HepG2 (cell line): ENCODE data around the gene PMEL. TPM values are rescaled to one million over a fixed set of nuclear protein-coding genes. Genes with fewer than 3 reads are reported as not detected.

ENCODE experiments used
- ATAC-seq: fragments of 200-7000 bp; cut with Tn5 transposase; 3 replicates; pipeline ENCODE4 v1.9.1; 2020; ENCODE audit warnings: mild to moderate bottlenecking, moderate library complexity
- BruUV-seq: library from RNA; stranded (reverse); fragments of 400-500 nt; replicated peaks from 2 replicates; lab custom pipeline; 2021; lab: Mats Ljungman, UMichigan
- CTCF ChIA-PET: fragments of 300-600 bp; formaldehyde crosslinking; extraction: SDS; loops from one replicate; lab custom pipeline; 2021; ENCODE audit warnings: low total read pairs, inconsistent platforms, low intra/inter-chr PET ratio; lab: Yijun Ruan, JAX
- POLR2A ChIA-PET: fragments of 350-600 bp; sonication (Branson Sonifier 250); formaldehyde crosslinking; loops from one replicate; lab custom pipeline; 2020; ENCODE audit warnings: antibody characterized with exemption, inconsistent platforms; lab: Yijun Ruan, JAX
- DNase-seq: peaks from one replicate; pipeline ENCODE4 v3.0.0-alpha.2; 2015; ENCODE audit warnings: low spot score
- FAIRE-seq: peaks from 3 replicates; lab custom pipeline; 2011; peaks lifted over from hg19 to GRCh38; lab: Jason Lieb, UNC
- H2AFZ ChIP-seq: one replicate; pipeline ENCODE4 v1.6.1; 2011; ENCODE audit warnings: low read length, inconsistent platforms
- H3K27ac ChIP-seq: fragments of 300-600 bp; 3 replicates; pipeline ENCODE4 v1.8.0; 2011; ENCODE audit warnings: mixed run types, mild to moderate bottlenecking, mixed read lengths, low read length, inconsistent platforms; ENCODE audit not compliant: insufficient read depth; ENCODE audit errors: extremely low read length
- H3K27me3 ChIP-seq, 2 experiments: fragments of 200-600 bp in 1 of 2; 2 replicates in 1 of 2; 3 replicates in 1 of 2; pipeline versions ENCODE4 v1.6.0 to v1.8.0; 2011; ENCODE audit warnings: low read length in 2 of 2, mild to moderate bottlenecking in 2 of 2, moderate library complexity in 2 of 2, inconsistent platforms in 1 of 2; ENCODE audit not compliant: insufficient read depth in 2 of 2, control insufficient read depth in 1 of 2
- H3K36me3 ChIP-seq, 2 experiments: fragments of 200-600 bp in 1 of 2; replicated peaks in 1 of 2; 2 replicates in 1 of 2; 3 replicates in 1 of 2; pipeline versions ENCODE4 v1.5.1 to v1.8.0; 2011; ENCODE audit warnings: low read length in 2 of 2, inconsistent platforms in 1 of 2; ENCODE audit not compliant: insufficient read depth in 2 of 2, control insufficient read depth in 1 of 2
- H3K4me1 ChIP-seq: 2 replicates; pipeline ENCODE4 v1.5.1; 2012; ENCODE audit warnings: low read length, inconsistent platforms; ENCODE audit not compliant: insufficient read depth
- H3K4me2 ChIP-seq: 2 replicates; pipeline ENCODE4 v1.6.0; 2011; ENCODE audit warnings: low read depth, low read length, inconsistent platforms
- H3K4me3 ChIP-seq, 3 experiments: fragments of 200-600 bp in 1 of 3; sonication (generic), shearing (Covaris generic) in 1 of 3; replicated peaks in 1 of 3; 2 replicates each; pipeline ENCODE4 v1.5.1; 2011 to 2016; ENCODE audit warnings: low read length in 3 of 3, inconsistent platforms in 2 of 3, low read depth in 2 of 3, mild to moderate bottlenecking in 2 of 3, control low read depth in 1 of 3, mixed read lengths in 1 of 3; ENCODE audit not compliant: insufficient read depth in 1 of 3
- H3K79me2 ChIP-seq: one replicate; pipeline ENCODE4 v1.6.1; 2011; ENCODE audit warnings: low read length, inconsistent platforms; ENCODE audit not compliant: insufficient read depth
- H3K9ac ChIP-seq: 2 replicates; pipeline ENCODE4 v1.6.0; 2011; ENCODE audit warnings: mild to moderate bottlenecking, low read depth, low read length, inconsistent platforms; ENCODE audit not compliant: insufficient read depth
- H3K9me3 ChIP-seq: 2 replicates; pipeline ENCODE4 v1.5.1; 2012; ENCODE audit warnings: mild to moderate bottlenecking, low read length
- H4K20me1 ChIP-seq: 2 replicates; pipeline ENCODE4 v1.6.0; 2011; ENCODE audit warnings: inconsistent platforms, mild to moderate bottlenecking, low read length, moderate library complexity; ENCODE audit not compliant: insufficient read depth
- CSRNP1 ChIP-seq: sonication (generic); formaldehyde crosslinking; IDR thresholded peaks from 2 replicates; pipeline ENCODE4 v1.8.1; 2023; ENCODE audit warnings: mild to moderate bottlenecking, missing genetic modification reagents
- HNRNPL ChIP-seq: fragments of 200-400 bp; formaldehyde crosslinking; IDR thresholded peaks from 2 replicates; pipeline ENCODE4 v1.6.1; 2017; ENCODE audit warnings: mild to moderate bottlenecking, low read depth, low read length
- THAP9 ChIP-seq: sonication (generic); formaldehyde crosslinking; IDR thresholded peaks from 2 replicates; pipeline ENCODE4; 2020; ENCODE audit warnings: missing genetic modification reagents, mild to moderate bottlenecking, borderline replicate concordance
- TRAFD1 ChIP-seq: sonication (generic); formaldehyde crosslinking; IDR thresholded peaks from 2 replicates; pipeline ENCODE4 v1.5.1; 2020; ENCODE audit warnings: missing genetic modification reagents, mild to moderate bottlenecking, borderline replicate concordance
- ZBTB7B ChIP-seq: sonication (generic); formaldehyde crosslinking; IDR thresholded peaks from 2 replicates; pipeline ENCODE4 v1.4.0; 2020; ENCODE audit warnings: missing genetic modification reagents
- ZFP1 ChIP-seq: IDR thresholded peaks from 2 replicates; pipeline ENCODE4 v1.6.1; 2016
- ZNF251 ChIP-seq: sonication (generic); formaldehyde crosslinking; IDR thresholded peaks from 2 replicates; pipeline ENCODE4 v1.9.0; 2021; ENCODE audit warnings: mild to moderate bottlenecking, missing genetic modification reagents
- ZSCAN29 ChIP-seq: sonication (generic); formaldehyde crosslinking; conservative IDR thresholded peaks from 2 replicates; pipeline ENCODE4 v1.4.0; 2020; ENCODE audit warnings: mild to moderate bottlenecking, missing genetic modification reagents
- WGBS: methylation state at CpG from one replicate; pipeline ENCODE4 v1.1.6; 2017; ENCODE audit warnings: low lambda C conversion rate; 5-methylcytosine and 5-hydroxymethylcytosine counted together
- in situ Hi-C: cut with HindIII; loops from 2 replicates; pipeline ENCODE4 v1.10.0; 2017; ENCODE audit warnings: low pct_unique_long_range_greater_than_20kb; ENCODE audit not compliant: extremely low pct_ligation_motif_present
- intact Hi-C: fragments of 100-400 bp; cut with micrococcal nuclease; formaldehyde crosslinking; loops from one replicate; pipeline ENCODE4 v1.10.0; 2022; ENCODE audit not compliant: unreplicated experiment
- polyA plus RNA-seq, 8 experiments: library from polyadenylated mRNA; depleted of rRNA in 3 of 8; stranded (reverse) in 7 of 8; unstranded in 1 of 8; fragments of >200 nt; fragmentation: Illumina TruSeq in 4 of 8; extraction: Trizol in 4 of 8; gene quantifications; 2 replicates each; pipeline versions ENCODE4 v1.2.1 to v1.2.3, GENCODE V29; 2011 to 2016; ENCODE audit warnings: low read depth in 4 of 8, missing spikeins in 1 of 8, mixed read lengths in 1 of 8; ENCODE audit not compliant: insufficient read depth in 1 of 8
- total RNA-seq, 5 experiments: library from RNA; depleted of rRNA; stranded (reverse); fragments of >200 nt; fragmentation: Illumina TruSeq; extraction: Trizol; gene quantifications; 2 replicates each; pipeline ENCODE4 v1.2.3, GENCODE V29; 2016; ENCODE audit warnings: low read depth in 1 of 5
- TF ChIP-seq, protein P1 (sequence below): IDR thresholded peaks from 2 replicates; pipeline ENCODE4 v1.6.1; 2016; ENCODE audit warnings: low read depth, borderline replicate concordance
- TF ChIP-seq, protein P2 (sequence below), 2 experiments: sonication (generic) in 1 of 2; formaldehyde crosslinking in 1 of 2; IDR thresholded peaks; 2 replicates each; pipeline versions ENCODE4 v1.5.1 to v1.6.1; 2011 to 2020; ENCODE audit warnings: borderline replicate concordance in 1 of 2, low read depth in 1 of 2, low read length in 1 of 2, mild to moderate bottlenecking in 1 of 2, missing genetic modification reagents in 1 of 2, moderate library complexity in 1 of 2

The PMEL gene
- total and polyA plus RNA-seq, 2 of the 13 experiments (the other 11 are each of a cell fraction or from before 2014, with no cell fraction given), result 0.49 to 3.3 TPM

GRCh38 chr12:55965240-55965639 lies 602 bp downstream of the PMEL start (continued):
- TF ChIP-seq, protein P1, sequence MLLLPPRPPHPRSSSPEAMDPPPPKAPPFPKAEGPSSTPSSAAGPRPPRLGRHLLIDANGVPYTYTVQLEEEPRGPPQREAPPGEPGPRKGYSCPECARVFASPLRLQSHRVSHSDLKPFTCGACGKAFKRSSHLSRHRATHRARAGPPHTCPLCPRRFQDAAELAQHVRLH (CRISPR knock-in tag), result no peak
- TF ChIP-seq ZBTB7B (no peak), CSRNP1 (no peak), ZFP1 (CRISPR knock-in tag) (no peak), THAP9 (no peak), ZNF251 (CRISPR knock-in tag) (no peak)

DNA sequence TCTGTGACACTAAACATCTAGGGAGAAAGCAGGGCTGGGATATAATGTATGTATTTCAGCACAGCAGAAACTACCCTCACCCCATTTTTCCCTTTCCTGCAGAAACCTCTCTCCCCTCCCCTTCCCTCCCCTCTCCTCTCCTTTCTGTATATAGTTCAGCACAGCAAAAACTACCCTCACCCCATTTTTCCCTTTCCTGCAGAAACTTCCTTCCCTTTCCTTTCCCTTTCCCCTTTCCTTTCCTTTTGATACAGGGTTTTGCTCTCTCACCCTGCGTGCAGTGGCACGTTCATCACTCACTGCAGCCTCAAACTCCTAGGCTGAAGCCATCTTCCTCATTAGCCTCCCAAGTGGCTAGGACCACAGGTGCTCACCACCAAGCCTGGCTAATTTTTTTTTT lies 2.1 kb downstream of the PMEL start:
- BruUV-seq, result no TSS peak
- intact Hi-C loops, result no loop called here
- POLR2A ChIA-PET, result no interaction called here
- Histone ChIP-seq H3K79me2 (peaks cover 15% of the 10 kb centered on the region), H3K4me1 (peaks cover 23% of the 10 kb centered on the region), H3K36me3 (peaks cover 0 to 11% of the 10 kb centered on the region in 2 experiments; a peak in 3 of 5 replicates), H4K20me1 (no peaks in the 10 kb centered on the region), H3K9ac (no peak overlapping the region), H3K27me3 (no peaks in the 10 kb centered on the region), H3K9me3 (no peaks in the 10 kb centered on the region), H3K4me3 (no peak overlapping the region), H3K27ac (no peak overlapping the region), H2AFZ (no peak overlapping the region), H3K4me2 (no peak overlapping the region)
- ATAC-seq (no peak), DNase-seq (no peak), FAIRE-seq (no peak)
- in situ Hi-C loops, result no loop called here
- WGBS, result 69% methylated on average over 2 of the region's 2 CpGs
- CTCF ChIA-PET, result no interaction called here
- TF ChIP-seq TRAFD1 (CRISPR knock-in tag) (no peak), THAP9 (no peak), ZSCAN29 (no peak), HNRNPL (no peak)
- TF ChIP-seq, protein P2, sequence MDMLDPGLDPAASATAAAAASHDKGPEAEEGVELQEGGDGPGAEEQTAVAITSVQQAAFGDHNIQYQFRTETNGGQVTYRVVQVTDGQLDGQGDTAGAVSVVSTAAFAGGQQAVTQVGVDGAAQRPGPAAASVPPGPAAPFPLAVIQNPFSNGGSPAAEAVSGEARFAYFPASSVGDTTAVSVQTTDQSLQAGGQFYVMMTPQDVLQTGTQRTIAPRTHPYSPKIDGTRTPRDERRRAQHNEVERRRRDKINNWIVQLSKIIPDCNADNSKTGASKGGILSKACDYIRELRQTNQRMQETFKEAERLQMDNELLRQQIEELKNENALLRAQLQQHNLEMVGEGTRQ (IDR thresholded peaks at IDR 0.05; ENCODE audit: low read depth, low read length), result no peak
- TF ChIP-seq, protein P2 (CRISPR knock-in tag; IDR thresholded peaks at IDR 0.05; ENCODE audit: borderline replicate concordance), result no peak
